GM12864 (cell line): ENCODE results near the gene TMIGD2.

Experiments used
- DNase-seq: peaks from one replicate; pipeline ENCODE4 v3.0.0-alpha.2; 2011; ENCODE audit warnings: low read depth
- H3K4me3 ChIP-seq: 2 replicates; pipeline ENCODE4 v1.5.1; 2011; ENCODE audit warnings: mild to moderate bottlenecking, low read depth, low read length, control low read depth
- TF ChIP-seq, protein P1 (sequence below): IDR thresholded peaks from 2 replicates; pipeline ENCODE4 v1.5.1; 2011; ENCODE audit warnings: low read depth, mild to moderate bottlenecking, moderate library complexity, low read length, control low read depth, inconsistent platforms; ENCODE audit errors: missing control alignments

Gene TMIGD2

DNA sequence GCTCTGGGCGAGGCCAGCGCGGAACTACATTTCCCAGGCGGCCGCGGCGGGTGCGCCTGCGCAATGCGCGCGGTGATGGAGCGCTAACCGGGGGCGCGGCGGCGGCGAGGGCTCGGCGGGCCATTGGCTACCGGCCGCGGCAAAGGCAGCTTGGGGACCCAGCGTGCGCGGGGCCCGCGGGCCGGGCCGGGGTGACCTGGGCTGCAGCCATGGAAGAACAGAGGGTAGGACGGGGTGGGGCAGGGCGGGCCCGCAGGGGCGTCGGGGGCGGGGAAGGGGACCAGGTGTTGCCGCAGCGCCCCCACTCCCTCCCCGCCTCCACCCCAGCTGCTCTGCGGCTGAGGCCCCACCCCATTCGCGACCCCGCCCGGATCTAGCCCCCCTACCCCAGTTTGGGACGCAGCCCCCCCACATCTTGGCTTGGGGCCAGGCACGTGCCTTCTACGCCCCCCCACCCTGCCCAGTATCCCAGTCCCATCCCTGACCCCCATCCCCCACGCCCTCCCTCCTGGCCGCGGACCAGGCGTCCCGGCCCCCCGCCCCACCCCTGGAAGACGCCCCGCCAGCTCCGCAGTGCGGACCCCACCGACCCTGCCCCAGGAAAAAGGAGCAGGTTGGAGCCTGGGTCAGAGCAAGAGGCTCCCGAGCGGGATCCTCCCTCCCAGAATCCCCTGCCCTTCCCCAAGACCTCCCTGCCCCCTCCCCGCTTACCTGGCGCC is 2.5 kb upstream of the TMIGD2 start, which contains the start of gene FSD1:
TSS of gene FSD1 (plus strand) at position 61 of the 719 bp plus-strand sequence. CDS start at position 210, 149 bp downstream.
- no peak for DNase-seq
- TF ChIP-seq, protein P1, sequence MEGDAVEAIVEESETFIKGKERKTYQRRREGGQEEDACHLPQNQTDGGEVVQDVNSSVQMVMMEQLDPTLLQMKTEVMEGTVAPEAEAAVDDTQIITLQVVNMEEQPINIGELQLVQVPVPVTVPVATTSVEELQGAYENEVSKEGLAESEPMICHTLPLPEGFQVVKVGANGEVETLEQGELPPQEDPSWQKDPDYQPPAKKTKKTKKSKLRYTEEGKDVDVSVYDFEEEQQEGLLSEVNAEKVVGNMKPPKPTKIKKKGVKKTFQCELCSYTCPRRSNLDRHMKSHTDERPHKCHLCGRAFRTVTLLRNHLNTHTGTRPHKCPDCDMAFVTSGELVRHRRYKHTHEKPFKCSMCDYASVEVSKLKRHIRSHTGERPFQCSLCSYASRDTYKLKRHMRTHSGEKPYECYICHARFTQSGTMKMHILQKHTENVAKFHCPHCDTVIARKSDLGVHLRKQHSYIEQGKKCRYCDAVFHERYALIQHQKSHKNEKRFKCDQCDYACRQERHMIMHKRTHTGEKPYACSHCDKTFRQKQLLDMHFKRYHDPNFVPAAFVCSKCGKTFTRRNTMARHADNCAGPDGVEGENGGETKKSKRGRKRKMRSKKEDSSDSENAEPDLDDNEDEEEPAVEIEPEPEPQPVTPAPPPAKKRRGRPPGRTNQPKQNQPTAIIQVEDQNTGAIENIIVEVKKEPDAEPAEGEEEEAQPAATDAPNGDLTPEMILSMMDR = no peak
- H3K4me3 ChIP-seq = no peak within 1 kb of the TSS

DNA sequence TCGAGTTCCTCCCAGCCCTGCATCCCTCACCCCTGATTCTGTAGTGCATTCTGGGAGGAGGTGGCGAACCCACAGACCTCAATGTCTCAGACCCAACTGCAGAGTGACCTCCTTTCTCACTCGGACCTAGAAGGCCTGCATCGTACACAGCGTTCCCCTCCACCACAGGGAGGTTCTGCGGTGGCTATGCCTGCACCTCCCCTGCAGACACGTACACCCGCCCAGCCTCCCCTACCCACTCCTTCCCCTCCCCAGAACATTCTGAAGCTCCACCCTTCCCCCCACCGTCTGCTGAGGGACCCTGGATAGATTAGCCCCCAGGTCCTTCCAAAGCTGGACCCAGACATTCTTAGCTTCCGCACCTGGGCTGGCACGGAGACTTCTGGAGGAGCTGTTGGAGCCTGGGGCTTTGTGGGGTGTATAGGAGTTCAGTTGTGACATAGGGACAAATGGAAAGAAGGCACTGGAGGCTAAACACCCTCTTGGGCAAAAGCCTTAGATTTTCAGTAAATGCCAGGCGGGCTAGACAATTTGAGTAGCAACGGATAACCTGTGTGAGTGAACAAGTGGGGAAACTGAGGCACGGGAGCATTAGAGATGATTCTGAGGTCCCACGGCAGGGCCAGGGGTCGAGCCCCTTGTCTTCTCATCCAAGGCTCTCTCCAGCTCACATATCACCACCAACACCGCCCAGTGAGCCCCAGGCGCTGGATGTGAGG is 1.8 kb upstream of the TMIGD2 start:
- TF ChIP-seq, protein P1 = no peak
- H3K4me3 ChIP-seq = no peak overlapping the region
- DNase-seq = no peak

DNA sequence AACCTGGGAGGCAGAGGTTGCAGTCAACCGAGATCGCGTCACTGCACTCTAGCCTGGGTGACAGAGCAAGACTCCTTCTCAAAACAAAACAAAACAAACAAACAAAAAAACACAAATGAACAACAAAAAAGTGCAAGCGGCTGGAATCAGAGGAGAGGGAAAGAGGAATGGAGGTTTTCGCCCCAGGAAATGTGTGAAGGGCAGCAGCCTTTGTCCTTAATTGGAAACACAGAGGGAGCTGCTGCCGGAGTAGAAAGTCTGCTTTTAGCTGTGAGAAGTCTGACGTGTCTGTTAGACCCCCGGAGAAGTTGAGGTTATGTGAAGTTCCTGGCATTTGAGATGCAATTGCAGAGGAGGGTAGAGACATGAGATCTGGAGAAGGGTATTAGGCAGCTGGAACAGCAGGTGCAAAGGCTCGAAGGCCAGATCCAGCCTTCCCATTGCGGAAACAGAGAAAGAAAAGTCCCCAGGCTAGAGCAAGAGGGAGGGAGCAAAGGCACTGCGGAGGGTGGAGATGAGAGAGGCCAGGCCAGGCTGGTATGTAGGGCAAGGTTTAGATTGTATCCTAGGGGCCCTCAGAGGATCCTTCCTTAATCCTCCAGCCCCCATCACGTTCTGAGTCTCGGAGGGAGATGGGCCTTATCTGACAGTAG is 473 bp downstream of the TMIGD2 start:
- TF ChIP-seq, protein P1 = no peak
- no peak for DNase-seq
- no peak overlapping the region for H3K4me3 ChIP-seq

DNA sequence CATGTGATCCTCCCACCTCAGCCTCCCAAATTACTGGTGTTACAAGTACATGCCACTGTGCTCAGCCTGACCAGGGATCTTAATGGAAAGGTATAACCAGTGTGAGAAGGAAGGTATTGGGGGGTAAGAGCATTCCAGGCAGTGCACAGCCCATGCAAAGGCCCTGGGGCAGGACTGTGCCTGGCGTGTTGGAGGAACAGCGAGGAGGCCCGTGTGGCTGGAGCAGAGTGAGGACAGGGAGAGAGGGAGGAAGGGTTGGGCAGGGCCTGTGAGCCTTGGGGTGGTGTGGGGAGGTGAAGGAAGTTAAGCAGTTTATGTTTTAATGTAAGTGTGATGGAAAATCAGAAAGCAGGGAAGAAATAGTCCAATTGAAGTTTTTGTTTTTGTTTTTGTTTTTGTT is 1.6 kb downstream of the TMIGD2 start:
- DNase-seq = no peak
- no peak overlapping the region for H3K4me3 ChIP-seq
- TF ChIP-seq, protein P1 = no peak

DNA sequence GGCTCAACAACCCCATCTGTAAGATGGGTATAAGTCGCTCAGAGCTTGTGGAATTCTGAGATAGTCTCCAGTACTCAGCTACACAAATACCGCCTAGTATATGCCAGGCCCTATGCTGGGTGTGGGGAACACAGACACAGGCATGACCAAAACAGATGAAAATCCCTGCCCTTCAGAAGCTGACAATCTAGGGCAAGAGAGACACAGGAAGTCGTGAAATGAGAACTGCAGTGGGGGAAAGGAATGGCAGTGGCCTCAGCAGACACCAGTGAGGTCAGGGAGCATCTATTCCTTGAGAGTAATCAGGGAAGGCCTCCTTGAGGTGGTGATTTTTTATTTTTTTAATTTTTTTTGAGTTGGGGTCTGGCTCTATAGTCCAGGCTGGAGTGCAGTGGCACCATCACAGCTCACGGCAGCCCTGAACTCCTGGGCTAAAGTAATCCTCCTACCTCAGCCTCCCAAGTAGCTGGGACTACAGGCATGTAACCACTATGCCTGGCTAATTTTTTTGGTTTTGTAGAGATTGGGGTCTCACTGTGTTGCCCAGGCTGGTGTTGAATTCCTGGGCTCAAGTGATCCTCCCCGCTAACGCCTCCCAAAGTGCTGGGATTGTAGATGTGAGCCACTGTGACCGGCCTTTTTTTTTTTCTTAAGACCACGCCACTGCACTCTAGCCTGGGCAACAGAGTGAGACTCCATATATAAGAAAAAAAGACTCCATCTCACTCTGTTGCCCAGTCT is 3.2 kb downstream of the TMIGD2 start:
- no peak for DNase-seq
- TF ChIP-seq, protein P1 = no peak
- no peak overlapping the region for H3K4me3 ChIP-seq

DNA sequence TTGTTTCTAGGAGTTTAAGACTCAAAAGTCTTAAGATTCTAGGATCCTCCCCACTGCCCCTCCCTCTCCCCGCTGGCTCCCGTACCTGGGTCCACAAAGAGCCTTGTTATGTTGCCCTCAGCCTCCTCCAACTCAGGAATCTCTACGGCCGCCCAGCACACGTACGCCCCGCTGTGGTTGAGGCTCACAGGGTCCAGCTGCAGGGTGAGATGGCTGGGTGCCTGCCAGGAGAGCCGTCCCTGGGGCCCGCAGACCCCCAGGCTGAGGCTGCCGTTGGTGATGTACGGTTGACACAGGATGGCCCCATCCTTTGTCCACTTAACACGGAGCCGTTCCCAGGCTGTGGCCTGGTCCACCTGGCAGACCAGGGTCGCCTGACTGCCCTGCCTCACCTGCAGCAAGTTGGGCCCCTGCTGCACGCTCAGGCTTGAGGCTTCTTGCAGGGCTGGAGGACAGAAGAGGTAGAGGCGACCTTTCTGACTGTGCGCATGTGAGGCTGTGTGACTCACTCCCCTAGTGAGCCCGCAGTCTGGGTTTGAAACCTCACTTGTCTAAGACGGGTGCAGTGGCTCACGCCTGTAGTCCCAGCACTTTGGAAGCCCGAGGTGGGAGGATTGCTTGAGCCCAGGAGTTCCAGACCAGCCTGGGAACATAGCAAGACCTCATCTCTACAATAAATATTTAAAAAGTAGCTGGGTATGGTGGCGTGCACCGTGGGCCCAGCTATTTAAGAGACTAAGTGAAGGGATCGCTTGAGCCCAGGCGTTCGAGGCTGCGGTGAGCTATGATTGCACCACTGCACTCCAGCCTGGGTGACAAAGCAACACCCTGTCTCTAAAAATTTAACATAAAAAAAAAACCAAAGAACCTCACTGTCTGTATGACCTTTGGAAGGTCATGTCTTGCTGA is 4.0 kb downstream of the TMIGD2 start:
- DNase-seq = no peak

More for the DNA sequence above, 4.0 kb downstream of the TMIGD2 start:
- no peak overlapping the region for H3K4me3 ChIP-seq
- TF ChIP-seq, protein P1 = no peak
